Measurements from ENCODE around the gene RBL1. TPM values are rescaled to one million over a fixed set of nuclear protein-coding genes. Genes with fewer than 3 reads are reported as not detected.
A peak's percentile ranks its signal among the peaks of the same experiment; 100 is the strongest.
"Not testable (repeated sequence)": the region's sequence is repeated elsewhere in the genome, so short reads cannot be mapped to it uniquely, and the experiment has no call there.

The RBL1 gene
- total RNA-seq, 1 donor from 2014 or later = 10.4 TPM

GRCh38 chr20:36971103-36971502 lies 124.7 kb downstream of the RBL1 start:
- no peaks in the 10 kb centered on the region for H3K27me3 ChIP-seq (ENCODE audit: control insufficient read depth in 3 of 3, insufficient read depth in 3 of 3, low read length in 3 of 3)
- no peaks in the 10 kb centered on the region for H3K9me3 ChIP-seq (ENCODE audit: control insufficient read depth in 3 of 3, low read length in 3 of 3)
- no peaks in the 10 kb centered on the region for H3K4me1 ChIP-seq (ENCODE audit: control insufficient read depth in 3 of 3, insufficient read depth in 3 of 3, low read length in 3 of 3)
- H3K9ac ChIP-seq (ENCODE audit: low read depth in 1 of 3, low read length in 3 of 3) = no peak overlapping the region
- H3K4me3 ChIP-seq (ENCODE audit: low read length in 3 of 3) = no peak overlapping the region
- no peaks in the 10 kb centered on the region for H3K36me3 ChIP-seq (ENCODE audit: control insufficient read depth in 3 of 3, insufficient read depth in 3 of 3, low read length in 3 of 3)
- no peak overlapping the region for H3K27ac ChIP-seq (ENCODE audit: low read depth, low read length)

- Histone ChIP-seq H3K36me3 (ENCODE audit: control insufficient read depth in 3 of 3, insufficient read depth in 3 of 3, low read length in 3 of 3) (no peaks in the 10 kb centered on the region), H3K9ac (ENCODE audit: low read depth in 1 of 3, low read length in 3 of 3) (no peak overlapping the region), H3K9me3 (ENCODE audit: control insufficient read depth in 3 of 3, low read length in 3 of 3) (no peaks in the 10 kb centered on the region), H3K4me1 (ENCODE audit: control insufficient read depth in 3 of 3, insufficient read depth in 3 of 3, low read length in 3 of 3) (no peaks in the 10 kb centered on the region), H3K4me3 (ENCODE audit: low read length in 3 of 3) (no peak overlapping the region), H3K27me3 (ENCODE audit: control insufficient read depth in 3 of 3, insufficient read depth in 3 of 3, low read length in 3 of 3) (no peaks in the 10 kb centered on the region), H3K27ac (ENCODE audit: low read depth, low read length) (peak overlapping the region; percentile 25)
Observed at GRCh38 chr20:36969478-36970186, 126.2 kb downstream of the RBL1 start.

GRCh38 chr20:36969051-36969450 lies 126.7 kb downstream of the RBL1 start:
- H3K9me3 ChIP-seq (ENCODE audit: control insufficient read depth in 3 of 3, low read length in 3 of 3) = no peaks in the 10 kb centered on the region
- H3K27ac ChIP-seq (ENCODE audit: low read depth, low read length) = peak overlapping the region; percentile 25

GRCh38 chr20:36967636-36968035 lies 128.2 kb downstream of the RBL1 start:
- H3K9ac ChIP-seq (ENCODE audit: low read depth in 1 of 3, low read length in 3 of 3) = no peak overlapping the region
- H3K4me3 ChIP-seq (ENCODE audit: low read length in 3 of 3) = no peak overlapping the region

More at GRCh38 chr20:36969051-36969450, 126.7 kb downstream of the RBL1 start:
- Histone ChIP-seq H3K36me3 (ENCODE audit: control insufficient read depth in 3 of 3, insufficient read depth in 3 of 3, low read length in 3 of 3) (no peaks in the 10 kb centered on the region), H3K27me3 (ENCODE audit: control insufficient read depth in 3 of 3, insufficient read depth in 3 of 3, low read length in 3 of 3) (no peaks in the 10 kb centered on the region), H3K4me3 (ENCODE audit: low read length in 3 of 3) (no peak overlapping the region), H3K4me1 (ENCODE audit: control insufficient read depth in 3 of 3, insufficient read depth in 3 of 3, low read length in 3 of 3) (no peaks in the 10 kb centered on the region), H3K9ac (ENCODE audit: low read depth in 1 of 3, low read length in 3 of 3) (no peak overlapping the region)

GRCh38 chr20:36966965-36967364 lies 128.8 kb downstream of the RBL1 start:
- not testable (repeated sequence) for H3K27me3 ChIP-seq (ENCODE audit: control insufficient read depth in 3 of 3, insufficient read depth in 3 of 3, low read length in 3 of 3); H3K9ac ChIP-seq (ENCODE audit: low read depth in 1 of 3, low read length in 3 of 3); H3K36me3 ChIP-seq (ENCODE audit: control insufficient read depth in 3 of 3, insufficient read depth in 3 of 3, low read length in 3 of 3); H3K9me3 ChIP-seq (ENCODE audit: control insufficient read depth in 3 of 3, low read length in 3 of 3); H3K4me3 ChIP-seq (ENCODE audit: low read length in 3 of 3); H3K4me1 ChIP-seq (ENCODE audit: control insufficient read depth in 3 of 3, insufficient read depth in 3 of 3, low read length in 3 of 3); H3K27ac ChIP-seq (ENCODE audit: low read depth, low read length)

More at GRCh38 chr20:36967636-36968035, 128.2 kb downstream of the RBL1 start:
- Histone ChIP-seq H3K4me1 (ENCODE audit: control insufficient read depth in 3 of 3, insufficient read depth in 3 of 3, low read length in 3 of 3) (no peaks in the 10 kb centered on the region), H3K36me3 (ENCODE audit: control insufficient read depth in 3 of 3, insufficient read depth in 3 of 3, low read length in 3 of 3) (no peaks in the 10 kb centered on the region), H3K27me3 (ENCODE audit: control insufficient read depth in 3 of 3, insufficient read depth in 3 of 3, low read length in 3 of 3) (no peaks in the 10 kb centered on the region), H3K9me3 (ENCODE audit: control insufficient read depth in 3 of 3, low read length in 3 of 3) (no peaks in the 10 kb centered on the region), H3K27ac (ENCODE audit: low read depth, low read length) (no peak overlapping the region)

GRCh38 chr20:36962354-36962941 lies 133.3 kb downstream of the RBL1 start:
- H3K4me3 ChIP-seq (ENCODE audit: low read length in 3 of 3); H3K27ac ChIP-seq (ENCODE audit: low read depth, low read length); H3K27me3 ChIP-seq (ENCODE audit: control insufficient read depth in 3 of 3, insufficient read depth in 3 of 3, low read length in 3 of 3); H3K9me3 ChIP-seq (ENCODE audit: control insufficient read depth in 3 of 3, low read length in 3 of 3); H3K36me3 ChIP-seq (ENCODE audit: control insufficient read depth in 3 of 3, insufficient read depth in 3 of 3, low read length in 3 of 3); H3K9ac ChIP-seq (ENCODE audit: low read depth in 1 of 3, low read length in 3 of 3); H3K4me1 ChIP-seq (ENCODE audit: control insufficient read depth in 3 of 3, insufficient read depth in 3 of 3, low read length in 3 of 3): not testable (repeated sequence)

GRCh38 chr20:36959242-36959641 lies 136.6 kb downstream of the RBL1 start:
- Histone ChIP-seq H3K9ac (ENCODE audit: low read depth in 1 of 3, low read length in 3 of 3) (no peak overlapping the region), H3K4me3 (ENCODE audit: low read length in 3 of 3) (no peak overlapping the region), H3K4me1 (ENCODE audit: control insufficient read depth in 3 of 3, insufficient read depth in 3 of 3, low read length in 3 of 3) (peaks cover 0 to 6% (median 0%) of the 10 kb centered on the region in 3 donors), H3K27me3 (ENCODE audit: control insufficient read depth in 3 of 3, insufficient read depth in 3 of 3, low read length in 3 of 3) (no peaks in the 10 kb centered on the region), H3K36me3 (ENCODE audit: control insufficient read depth in 3 of 3, insufficient read depth in 3 of 3, low read length in 3 of 3) (no peaks in the 10 kb centered on the region), H3K27ac (ENCODE audit: low read depth, low read length) (no peak overlapping the region), H3K9me3 (ENCODE audit: control insufficient read depth in 3 of 3, low read length in 3 of 3) (no peaks in the 10 kb centered on the region)

- Histone ChIP-seq H3K4me1 (ENCODE audit: control insufficient read depth in 3 of 3, insufficient read depth in 3 of 3, low read length in 3 of 3) (peaks cover 0 to 6% (median 0%) of the 10 kb centered on the region in 3 donors), H3K27me3 (ENCODE audit: control insufficient read depth in 3 of 3, insufficient read depth in 3 of 3, low read length in 3 of 3) (no peaks in the 10 kb centered on the region), H3K9me3 (ENCODE audit: control insufficient read depth in 3 of 3, low read length in 3 of 3) (no peaks in the 10 kb centered on the region), H3K9ac (ENCODE audit: low read depth in 1 of 3, low read length in 3 of 3) (no peak overlapping the region), H3K4me3 (ENCODE audit: low read length in 3 of 3) (no peak overlapping the region), H3K36me3 (ENCODE audit: control insufficient read depth in 3 of 3, insufficient read depth in 3 of 3, low read length in 3 of 3) (no peaks in the 10 kb centered on the region), H3K27ac (ENCODE audit: low read depth, low read length) (no peak overlapping the region)
Observed at GRCh38 chr20:36957875-36958667, 137.7 kb downstream of the RBL1 start.

GRCh38 chr20:36956674-36957073 lies 139.1 kb downstream of the RBL1 start:
- no peak overlapping the region for H3K4me3 ChIP-seq (ENCODE audit: low read length in 3 of 3)
- no peaks in the 10 kb centered on the region for H3K27me3 ChIP-seq (ENCODE audit: control insufficient read depth in 3 of 3, insufficient read depth in 3 of 3, low read length in 3 of 3)
- no peak overlapping the region for H3K27ac ChIP-seq (ENCODE audit: low read depth, low read length)
- H3K36me3 ChIP-seq (ENCODE audit: control insufficient read depth in 3 of 3, insufficient read depth in 3 of 3, low read length in 3 of 3) = no peaks in the 10 kb centered on the region
- no peaks in the 10 kb centered on the region for H3K9me3 ChIP-seq (ENCODE audit: control insufficient read depth in 3 of 3, low read length in 3 of 3)
- no peak overlapping the region for H3K9ac ChIP-seq (ENCODE audit: low read depth in 1 of 3, low read length in 3 of 3)
- H3K4me1 ChIP-seq (ENCODE audit: control insufficient read depth in 3 of 3, insufficient read depth in 3 of 3, low read length in 3 of 3) = peaks cover 2 to 6% (median 5%) of the 10 kb centered on the region in 3 donors

- H3K4me1 ChIP-seq (ENCODE audit: control insufficient read depth in 3 of 3, insufficient read depth in 3 of 3, low read length in 3 of 3) = peaks cover 2 to 6% (median 5%) of the 10 kb centered on the region in 3 donors
- no peaks in the 10 kb centered on the region for H3K9me3 ChIP-seq (ENCODE audit: control insufficient read depth in 3 of 3, low read length in 3 of 3)
- no peaks in the 10 kb centered on the region for H3K27me3 ChIP-seq (ENCODE audit: control insufficient read depth in 3 of 3, insufficient read depth in 3 of 3, low read length in 3 of 3)
- H3K27ac ChIP-seq (ENCODE audit: low read depth, low read length) = no peak overlapping the region
- H3K36me3 ChIP-seq (ENCODE audit: control insufficient read depth in 3 of 3, insufficient read depth in 3 of 3, low read length in 3 of 3) = no peaks in the 10 kb centered on the region
- H3K9ac ChIP-seq (ENCODE audit: low read depth in 1 of 3, low read length in 3 of 3) = no peak overlapping the region
- no peak overlapping the region for H3K4me3 ChIP-seq (ENCODE audit: low read length in 3 of 3)
Observed at GRCh38 chr20:36956016-36956415, 139.8 kb downstream of the RBL1 start.
